HG03460 (cell line): ENCODE results near the gene AUTS2.
A peak's percentile ranks its signal among the peaks of the same experiment; 100 is the strongest.

Source experiments
- ATAC-seq: cut with Tn5 transposase; IDR thresholded peaks from one replicate; pipeline ENCODE4 v1.9.1; 2021; ENCODE audit not compliant: unreplicated experiment

Gene AUTS2

DNA sequence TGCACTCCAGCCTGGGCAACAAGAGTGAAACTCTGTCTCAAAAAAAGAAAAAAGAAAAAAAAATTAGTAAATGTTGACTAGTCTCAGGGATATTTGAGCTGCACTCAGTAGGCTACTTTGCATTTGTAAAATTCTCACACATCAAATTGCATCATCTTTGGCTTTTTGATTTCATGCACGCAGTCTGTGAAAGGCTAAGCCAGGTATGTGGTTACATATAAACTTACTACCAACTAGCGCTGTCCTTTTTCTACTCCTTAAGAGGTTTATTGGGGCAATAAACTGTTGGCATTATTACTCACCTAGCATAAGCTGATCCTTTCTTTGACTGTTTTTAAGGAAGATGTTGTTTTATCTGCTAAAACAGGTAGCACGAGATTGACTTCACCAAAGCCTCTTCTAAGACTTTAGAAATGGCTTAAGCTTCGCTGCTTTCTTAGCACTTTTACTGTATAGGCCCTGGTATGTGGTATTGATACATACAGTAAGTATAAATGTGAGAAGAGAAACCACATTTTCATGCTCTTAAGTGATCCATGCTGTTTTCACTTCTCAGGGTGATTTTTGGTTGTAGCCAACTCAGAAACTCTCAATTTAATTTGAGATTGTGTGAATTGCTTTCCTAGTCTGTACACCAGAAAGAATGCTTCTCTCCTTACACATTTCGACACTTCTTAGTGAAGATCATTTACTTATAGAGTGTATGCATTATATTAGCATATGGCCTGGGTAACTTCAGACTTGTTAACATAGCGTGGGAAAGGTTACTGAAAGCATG lies 323.9 kb downstream of the AUTS2 start:
- ATAC-seq: peak; percentile 76

DNA sequence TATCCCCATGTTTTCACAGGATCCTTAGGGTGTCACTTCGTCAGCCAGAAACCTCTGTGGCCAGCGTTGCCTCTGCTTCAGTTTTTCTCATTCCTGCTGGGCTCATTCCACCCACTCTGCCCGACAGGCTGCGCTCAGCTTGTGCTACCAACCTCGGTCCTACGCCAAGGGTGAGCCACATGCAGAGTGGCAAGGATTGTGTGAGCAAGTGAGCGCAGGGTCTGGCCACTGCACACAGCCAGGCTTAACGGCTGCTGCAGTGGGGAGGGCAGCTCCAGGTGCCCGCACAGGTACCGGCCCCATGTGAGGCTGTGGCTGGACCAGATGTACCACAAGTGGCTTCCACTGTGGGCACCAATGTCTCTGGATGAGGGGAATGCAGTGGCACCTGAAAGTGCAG lies 329.2 kb downstream of the AUTS2 start:
- no peak for ATAC-seq

DNA sequence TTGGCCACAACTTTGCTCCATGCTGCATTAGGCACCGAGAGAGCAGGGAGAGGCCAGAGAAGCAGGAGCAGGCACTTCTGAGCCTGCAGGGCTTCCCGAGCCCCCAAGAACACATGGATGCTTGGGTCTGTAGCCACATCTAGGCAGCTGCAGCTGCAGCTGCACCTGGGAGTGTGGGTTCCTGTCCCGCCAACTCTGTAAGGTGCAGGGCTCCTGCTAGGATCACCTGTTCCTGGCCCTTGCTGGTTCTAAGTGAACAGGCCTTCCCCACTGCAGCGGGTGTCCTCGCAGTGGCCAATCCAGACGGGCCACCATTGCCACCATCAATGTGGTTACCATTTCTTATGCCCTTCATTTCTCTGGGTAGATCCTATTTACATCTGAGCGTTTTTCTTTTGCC lies 330.3 kb downstream of the AUTS2 start:
- ATAC-seq: no peak

DNA sequence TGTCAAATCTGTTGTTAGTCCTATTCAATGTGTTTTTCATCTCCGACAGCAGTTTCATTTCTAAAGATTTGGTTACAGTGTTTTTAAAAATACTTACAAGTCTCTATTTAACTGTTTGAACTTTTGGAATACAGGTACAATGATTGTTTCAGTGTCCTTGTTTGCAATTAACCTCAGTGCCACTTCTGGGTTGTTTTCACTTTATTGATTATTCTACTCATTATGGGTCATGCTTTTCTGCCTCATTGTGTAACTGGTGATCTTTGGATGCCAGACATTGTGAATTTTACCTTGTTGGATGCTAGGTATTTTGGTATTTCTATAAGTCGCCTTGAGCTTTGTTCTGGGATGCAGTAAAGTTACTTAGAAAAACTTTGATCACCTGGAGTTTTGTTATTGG lies 331.3 kb downstream of the AUTS2 start:
- ATAC-seq: no peak

DNA sequence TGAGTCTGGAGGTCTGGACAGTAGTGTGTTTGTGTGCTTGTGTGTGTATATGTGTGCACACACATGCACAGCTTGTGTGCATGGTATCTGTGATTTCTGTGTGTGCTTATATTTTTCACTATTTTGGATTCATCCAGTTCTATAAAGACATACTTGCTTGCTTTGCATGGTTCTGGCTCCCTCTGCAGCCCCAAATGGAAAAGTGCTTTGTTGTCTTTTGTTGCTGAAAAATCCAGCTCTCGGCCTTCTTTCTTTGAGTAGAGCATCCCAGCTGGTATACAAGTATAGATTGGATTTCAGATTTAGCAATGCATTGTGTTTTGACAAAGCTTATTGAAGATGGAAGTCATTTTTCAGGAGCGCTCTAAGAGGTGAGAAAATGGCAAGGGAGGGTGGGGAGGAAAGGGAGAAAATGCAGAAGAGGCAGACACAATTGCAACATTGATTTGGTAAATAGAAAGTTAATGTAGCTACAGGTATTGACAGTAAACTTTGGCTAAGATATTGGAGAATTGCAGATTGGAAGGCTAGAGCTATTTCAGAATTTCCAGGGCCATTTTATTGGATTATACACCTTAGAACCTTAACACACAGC lies 333.9 kb downstream of the AUTS2 start:
- no peak for ATAC-seq

DNA sequence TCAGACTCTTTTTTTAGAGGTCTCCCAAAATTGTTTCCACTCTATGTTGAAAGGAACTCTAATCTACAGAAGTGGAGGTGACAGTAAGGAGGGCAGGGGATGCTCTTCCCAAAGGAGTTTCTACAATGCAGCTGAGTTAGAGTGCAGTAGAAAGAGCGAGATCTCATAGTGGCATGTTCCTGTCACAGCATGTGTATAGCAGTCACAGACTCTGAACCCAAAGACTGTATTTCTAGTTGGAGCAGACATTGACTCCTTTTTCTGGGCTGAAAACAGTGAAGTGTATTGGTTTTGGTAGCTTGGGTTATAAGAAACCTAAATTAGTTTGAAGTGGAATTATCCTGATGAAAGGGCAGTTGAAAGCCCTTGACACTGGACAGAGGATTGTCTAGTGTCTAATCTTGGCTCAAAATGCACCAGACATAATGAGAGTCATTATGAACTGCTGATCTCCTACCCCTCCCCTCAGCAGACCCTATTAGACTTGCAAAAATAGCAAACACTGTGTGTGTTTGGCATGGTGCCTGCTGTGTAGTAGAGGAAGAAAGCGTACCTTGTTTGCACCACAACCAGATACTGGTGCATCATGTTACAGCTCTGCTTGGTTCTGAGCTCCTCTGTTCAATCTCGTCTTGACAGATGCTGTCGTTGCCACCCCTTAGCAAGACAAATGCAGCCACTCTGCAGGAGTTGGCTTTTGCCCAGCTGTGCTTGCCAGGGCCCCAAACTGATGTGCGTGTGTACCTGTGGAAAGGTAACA lies 336.0 kb downstream of the AUTS2 start:
- ATAC-seq: no peak

DNA sequence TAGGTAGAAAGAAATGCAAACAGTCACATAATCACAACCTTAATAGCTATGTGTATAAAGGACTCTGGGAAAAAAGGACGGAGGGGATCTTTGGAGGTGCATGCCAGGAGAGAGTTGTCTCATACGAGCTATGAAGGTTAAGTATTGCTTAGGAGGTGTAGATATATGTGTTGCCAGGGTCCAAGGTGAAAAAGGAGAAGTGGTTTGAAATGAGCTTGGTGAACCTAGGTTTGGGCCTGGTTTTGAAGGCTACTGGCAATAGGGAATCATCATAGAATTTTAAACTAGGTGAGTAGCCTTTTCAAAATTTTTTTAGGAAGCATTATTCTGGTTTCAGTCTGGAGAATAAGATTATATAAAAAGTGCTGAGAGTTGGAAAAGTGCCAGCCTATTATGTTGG lies 336.8 kb downstream of the AUTS2 start:
- ATAC-seq: no peak

- ATAC-seq: no peak
Measured at GRCh38 chr7:69937097-69937496, 338.8 kb downstream of the AUTS2 start.

GRCh38 chr7:69939317-69939716 lies 341.0 kb downstream of the AUTS2 start:
- ATAC-seq: no peak

GRCh38 chr7:69941077-69941651 lies 342.9 kb downstream of the AUTS2 start:
- ATAC-seq: no peak

DNA sequence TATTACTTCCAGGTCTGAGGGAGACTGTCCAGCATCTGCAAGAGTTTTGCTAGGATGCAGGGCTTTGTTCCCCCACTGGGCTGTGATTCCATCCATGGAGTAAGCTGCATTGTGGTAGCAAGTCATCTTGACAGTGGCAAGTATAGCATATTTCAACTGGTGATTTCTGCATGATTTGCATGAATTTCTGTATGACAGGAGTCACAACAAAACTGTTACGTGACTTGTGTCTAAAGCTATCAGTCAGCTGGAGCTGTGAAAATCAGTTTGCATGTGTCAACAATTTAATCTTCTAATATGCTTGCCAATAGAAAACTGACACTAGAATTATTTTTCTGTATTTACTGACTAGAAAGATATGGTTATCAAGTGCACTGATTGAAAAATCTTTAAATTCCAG lies 344.3 kb downstream of the AUTS2 start:
- ATAC-seq: no peak

DNA sequence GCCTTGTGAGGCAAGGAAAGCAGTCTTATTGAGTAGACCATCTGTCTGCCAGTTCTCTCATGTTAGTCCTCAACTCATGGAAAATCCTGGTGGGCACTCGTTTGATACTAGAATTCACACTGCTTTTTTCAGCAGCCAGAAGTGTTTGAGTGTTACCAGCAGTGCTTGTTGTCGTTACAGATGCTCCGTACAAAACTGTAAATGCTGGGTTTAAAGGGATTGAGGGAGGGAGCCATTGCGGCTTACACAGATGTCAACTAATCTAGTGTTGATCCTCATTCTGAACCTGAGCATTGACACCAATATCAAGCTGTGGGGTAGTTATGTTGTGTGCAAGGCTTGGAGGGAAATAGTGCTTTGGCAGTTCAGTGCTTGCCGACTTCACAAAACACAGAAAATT lies 348.6 kb downstream of the AUTS2 start:
- no peak for ATAC-seq

- no peak for ATAC-seq
Measured at GRCh38 chr7:69947998-69948397, 349.7 kb downstream of the AUTS2 start.

DNA sequence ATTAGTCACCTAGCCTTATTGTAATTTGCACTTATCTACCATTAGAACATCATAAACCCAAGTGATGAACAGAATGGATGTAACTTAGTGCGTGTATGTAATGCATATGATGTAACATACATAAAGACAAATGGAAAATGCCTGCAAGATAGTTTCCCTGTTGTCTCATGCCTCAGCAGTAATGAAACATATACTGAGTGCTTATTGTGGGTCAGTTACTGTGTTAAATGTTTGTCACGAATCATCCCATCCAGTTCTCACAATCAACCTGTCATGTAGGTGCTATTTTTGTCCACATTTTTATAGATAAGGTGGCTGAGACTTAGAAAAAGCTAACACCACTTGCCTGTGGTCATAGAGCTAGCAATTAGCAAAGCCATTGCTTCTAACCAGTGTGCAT lies 350.8 kb downstream of the AUTS2 start:
- ATAC-seq: no peak

- no peak for ATAC-seq
Measured at GRCh38 chr7:69951458-69951857, 353.2 kb downstream of the AUTS2 start.

DNA sequence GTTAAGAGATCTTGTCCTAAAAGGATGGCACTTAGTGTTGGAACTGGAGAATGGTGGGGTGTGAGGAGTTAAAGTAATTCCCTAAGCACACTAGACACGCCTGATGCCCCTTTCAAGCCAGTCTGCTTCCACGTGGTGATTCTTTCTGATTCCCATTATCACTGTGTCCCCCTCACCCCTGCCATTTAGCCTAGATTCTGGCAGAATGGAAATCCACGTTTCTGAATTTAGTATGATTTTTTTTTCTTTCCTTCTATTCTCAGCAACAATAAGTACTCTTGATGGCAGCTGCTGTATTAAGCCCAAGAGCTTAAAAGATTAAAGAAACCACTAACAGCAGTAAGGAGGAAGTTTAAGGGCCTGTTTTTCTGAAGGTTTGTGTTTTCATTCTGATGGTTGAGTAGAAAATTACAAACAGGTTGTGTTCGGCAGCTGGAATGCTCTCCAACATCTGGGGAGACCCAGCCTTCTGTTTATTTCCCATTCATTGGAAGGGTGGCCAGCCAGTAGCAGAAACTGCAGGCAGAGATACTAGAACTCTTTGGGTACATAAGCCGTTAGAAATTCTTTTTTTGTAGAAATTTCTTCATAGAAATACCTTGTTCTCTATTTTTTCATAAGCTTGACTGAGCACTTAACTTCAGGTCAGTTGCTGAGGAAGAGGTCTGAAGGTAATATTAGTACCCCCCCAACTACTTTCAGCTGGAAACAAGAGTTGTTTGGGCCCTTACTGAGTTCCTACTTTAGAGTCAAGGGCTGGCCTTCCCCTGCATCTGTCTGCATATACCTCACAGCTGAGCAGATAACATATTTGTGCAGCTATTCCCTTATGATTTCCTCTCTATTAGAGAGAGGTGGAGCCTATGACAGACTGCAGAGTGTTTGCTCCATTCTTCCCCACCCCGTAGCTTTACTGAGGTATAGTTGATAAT lies 355.1 kb downstream of the AUTS2 start:
- peak; percentile 49 for ATAC-seq

- no peak for ATAC-seq
Measured at GRCh38 chr7:69956541-69956940, 358.3 kb downstream of the AUTS2 start.

DNA sequence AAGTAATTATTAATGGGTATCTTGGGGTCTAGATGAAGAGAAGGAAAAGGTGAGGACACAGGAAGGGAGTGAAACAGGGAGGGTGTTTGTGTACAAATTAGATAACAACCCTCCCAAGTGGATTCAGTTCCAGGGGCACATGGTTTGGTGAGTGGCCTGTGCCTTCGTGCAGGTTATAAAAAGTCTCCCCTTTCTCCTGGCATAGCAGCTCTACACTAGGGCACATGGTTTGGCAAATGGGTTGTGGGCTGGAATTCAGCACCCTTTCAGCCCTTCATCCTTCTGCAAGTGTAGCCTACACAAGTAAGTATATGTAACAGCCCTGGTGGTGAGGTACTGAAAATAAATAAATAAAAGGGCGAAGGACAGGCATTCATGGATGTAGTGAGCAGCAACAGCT lies 359.4 kb downstream of the AUTS2 start:
- ATAC-seq: no peak

- ATAC-seq: no peak
Measured at GRCh38 chr7:69959789-69960499, 361.7 kb downstream of the AUTS2 start.

DNA sequence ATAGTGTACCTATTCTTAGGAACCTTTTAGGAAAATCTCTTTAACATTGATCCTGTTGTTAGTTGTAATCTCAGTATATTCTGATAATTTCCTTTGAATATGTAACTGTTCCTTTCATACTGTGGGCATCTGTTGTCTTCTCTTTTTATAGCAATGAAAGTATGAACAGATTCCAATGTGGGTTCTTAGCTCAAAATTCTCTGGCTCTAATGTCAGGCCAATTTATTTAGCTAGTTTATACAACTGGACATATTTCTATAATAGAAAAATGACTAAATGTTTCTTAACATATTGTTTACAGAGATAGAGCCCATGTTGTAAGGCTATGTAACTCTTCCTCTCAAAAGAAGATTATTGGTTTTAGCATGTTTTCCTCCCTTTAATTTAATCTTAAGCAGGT lies 363.2 kb downstream of the AUTS2 start:
- no peak for ATAC-seq
